Endothelial cell of umbilical vein (primary cell): Measurements from ENCODE around the gene MAP2K7. TPM values are rescaled to one million over a fixed set of nuclear protein-coding genes. Genes with fewer than 3 reads are reported as not detected.

Source experiments
- BruUV-seq: library from RNA; stranded (reverse); fragments of 400-500 nt; replicated peaks from 2 replicates; lab custom pipeline; 2021; lab: Mats Ljungman, UMichigan
- CTCF ChIA-PET: fragments of 300-600, 350-600 bp; sonication (Branson Sonifier 250); formaldehyde crosslinking; loops from one replicate; lab custom pipeline; 2021; ENCODE audit warnings: antibody characterized with exemption, inconsistent platforms; lab: Charles Lee
- POLR2A ChIA-PET: fragments of 300-600, 350-600 bp; sonication (Branson Sonifier 250); formaldehyde crosslinking; loops from one replicate; lab custom pipeline; 2021; ENCODE audit warnings: antibody characterized with exemption, inconsistent platforms; lab: Charles Lee
- DNase-seq: peaks from one replicate; pipeline ENCODE4 v3.0.0-alpha.2; 2011; ENCODE audit warnings: low read depth, low spot score
- FAIRE-seq: peaks from 2 replicates; lab custom pipeline; 2011; peaks lifted over from hg19 to GRCh38; lab: Jason Lieb, UNC
- H2AFZ ChIP-seq: 2 replicates; pipeline ENCODE4 v1.6.0; 2012; ENCODE audit warnings: low read depth, low read length, control low read depth, inconsistent platforms
- H3K27ac ChIP-seq: 2 replicates; pipeline ENCODE4 v1.5.1; 2011; ENCODE audit warnings: low read depth, mild to moderate bottlenecking, control low read depth, low read length, moderate library complexity; ENCODE audit not compliant: insufficient read depth
- H3K27me3 ChIP-seq, 2 experiments: 2 replicates each; pipeline versions ENCODE4 v1.6.0 to v1.6.1; 2011; ENCODE audit warnings: low read length in 2 of 2, mixed read lengths in 1 of 2; ENCODE audit not compliant: control insufficient read depth in 2 of 2, insufficient read depth in 2 of 2
- H3K36me3 ChIP-seq, 2 experiments: 2 replicates in 1 of 2; 3 replicates in 1 of 2; pipeline ENCODE4 v1.5.1; 2011; ENCODE audit warnings: low read length in 2 of 2, mild to moderate bottlenecking in 1 of 2, moderate library complexity in 1 of 2; ENCODE audit not compliant: control insufficient read depth in 2 of 2, insufficient read depth in 2 of 2; ENCODE audit errors: extremely low read depth in 1 of 2
- H3K4me1 ChIP-seq: 3 replicates; pipeline ENCODE4 v1.5.1; 2011; ENCODE audit warnings: mild to moderate bottlenecking, low read length; ENCODE audit not compliant: control insufficient read depth, insufficient read depth; ENCODE audit errors: extremely low read depth
- H3K4me2 ChIP-seq: 2 replicates; pipeline ENCODE4 v1.6.1; 2011; ENCODE audit warnings: low read length, control low read depth, mixed read lengths; ENCODE audit not compliant: insufficient read depth
- H3K4me3 ChIP-seq, 3 experiments: fragments of 200-600 bp in 1 of 3; sonication (generic), shearing (Covaris generic) in 1 of 3; replicated peaks in 1 of 3; 2 replicates each; pipeline ENCODE4 v1.5.1; 2011 to 2016; ENCODE audit warnings: control low read depth in 3 of 3, low read length in 3 of 3, mild to moderate bottlenecking in 2 of 3, inconsistent platforms in 1 of 3, low read depth in 1 of 3, moderate library complexity in 1 of 3; ENCODE audit not compliant: insufficient read depth in 1 of 3
- H3K79me2 ChIP-seq: 2 replicates; pipeline ENCODE4 v1.6.0; 2012; ENCODE audit warnings: low read length, inconsistent platforms; ENCODE audit not compliant: control insufficient read depth, insufficient read depth
- H3K9ac ChIP-seq: replicated peaks from 2 replicates; pipeline ENCODE3; 2011; ENCODE audit warnings: low read length, control low read depth; ENCODE audit not compliant: insufficient read depth; ENCODE audit errors: extremely low read depth
- H3K9me1 ChIP-seq: replicated peaks from 3 replicates; pipeline ENCODE4 v1.6.0; 2011; ENCODE audit warnings: mild to moderate bottlenecking, low read length; ENCODE audit not compliant: control insufficient read depth, insufficient read depth; ENCODE audit errors: extremely low read depth
- H3K9me3 ChIP-seq: replicated peaks from 2 replicates; pipeline ENCODE4 v1.5.1; 2012; ENCODE audit warnings: low read length, inconsistent platforms; ENCODE audit not compliant: control insufficient read depth, insufficient read depth
- H4K20me1 ChIP-seq: replicated peaks from 2 replicates; pipeline ENCODE3; 2011; ENCODE audit warnings: mild to moderate bottlenecking, low read length; ENCODE audit not compliant: control insufficient read depth, insufficient read depth; ENCODE audit errors: extremely low read depth
- CTCF ChIP-seq, 2 donors: IDR thresholded peaks; 1 replicate in 1 of 2; 2 replicates in 1 of 2; pipeline ENCODE4 v1.5.1; 2011; ENCODE audit warnings: low read length in 2 of 2, mild to moderate bottlenecking in 2 of 2, moderate library complexity in 2 of 2, control low read depth in 1 of 2, inconsistent platforms in 1 of 2, low read depth in 1 of 2; ENCODE audit not compliant: insufficient read depth in 1 of 2; ENCODE audit errors: extremely low read depth in 1 of 2
- EZH2 ChIP-seq: IDR thresholded peaks from 2 replicates; pipeline ENCODE4 v1.6.1; 2012; ENCODE audit warnings: borderline replicate concordance, low read depth, mild to moderate bottlenecking, moderate library complexity, low read length, inconsistent platforms; ENCODE audit not compliant: severe bottlenecking
- FOS ChIP-seq: IDR thresholded peaks from 2 replicates; pipeline ENCODE4 v1.6.1; 2011; ENCODE audit warnings: mild to moderate bottlenecking, low read length, moderate library complexity, borderline replicate concordance; ENCODE audit not compliant: insufficient read depth
- GATA2 ChIP-seq: IDR thresholded peaks from 2 replicates; pipeline ENCODE4 v1.7.0; 2011; ENCODE audit warnings: low read depth, mild to moderate bottlenecking, moderate library complexity, mixed read lengths, low read length; ENCODE audit not compliant: insufficient read length, insufficient read depth
- JUN ChIP-seq: IDR thresholded peaks from 2 replicates; pipeline ENCODE4 v1.6.1; 2011; ENCODE audit warnings: borderline replicate concordance, low read depth; ENCODE audit not compliant: insufficient read length, insufficient read depth
- MAX ChIP-seq: IDR thresholded peaks from 2 replicates; pipeline ENCODE4 v1.6.1; 2011; ENCODE audit not compliant: insufficient read depth, insufficient read length
- MYC ChIP-seq: IDR thresholded peaks from one replicate; pipeline ENCODE4 v1.6.1; 2011; ENCODE audit warnings: mild to moderate bottlenecking, low read depth, low read length
- POLR2A ChIP-seq: IDR thresholded peaks from 2 replicates; pipeline ENCODE4 v1.6.1; 2012; ENCODE audit warnings: low read depth, mild to moderate bottlenecking, control low read depth, low read length
- POLR2AphosphoS5 ChIP-seq: IDR thresholded peaks from 2 replicates; pipeline ENCODE4 v1.6.1; 2012; ENCODE audit warnings: low read depth, mild to moderate bottlenecking, control low read depth, low read length, moderate library complexity; ENCODE audit not compliant: insufficient read depth
- dilution Hi-C: fragments of 300-500 bp; cut with MboI; formaldehyde crosslinking; loops from one replicate; pipeline ENCODE4 v1.15.0; 2019; ENCODE audit warnings: low sequenced_read_pairs; ENCODE audit not compliant: extremely low pct_ligation_motif_present
- intact Hi-C: fragments of 100-400 bp; cut with micrococcal nuclease; formaldehyde crosslinking; loops from one replicate; pipeline ENCODE4 v1.10.0; 2022
- polyA plus RNA-seq, 4 experiments: library from polyadenylated mRNA; depleted of rRNA in 3 of 4; stranded (reverse) in 3 of 4; unstranded in 1 of 4; fragments of >200 nt; gene quantifications; 2 replicates each; pipeline versions ENCODE4 v1.2.1 to v1.2.3, GENCODE V29; 2011 to 2012; ENCODE audit warnings: missing spikeins in 1 of 4
- total RNA-seq: library from RNA; stranded (reverse); gene quantifications from 2 replicates; pipeline ENCODE4 v1.2.3, GENCODE V29; 2021

MAP2K7 gene
- total and polyA plus RNA-seq, 2 donors (not counting 3 experiments of a cell fraction or from before 2014, with no cell fraction given): 13.8 to 36.0 TPM

- TF ChIP-seq FOS (no peak), JUN (no peak), EZH2 (no peak), CTCF (IDR thresholded peaks at IDR 0.05; ENCODE audit: extremely low read depth in 1 of 2, insufficient read depth in 1 of 2, low read depth in 1 of 2, low read length in 2 of 2) (no peak), MAX (no peak), POLR2AphosphoS5 (no peak), MYC (no peak), POLR2A (no peak), GATA2 (no peak)
- Histone ChIP-seq H3K4me2 (no peak overlapping the region), H3K36me3 (no peaks in the 10 kb centered on the region), H3K27me3 (peaks cover 12 to 21% of the 10 kb centered on the region in 2 experiments), H2AFZ (no peak overlapping the region), H3K9me3 (no peaks in the 10 kb centered on the region), H3K9me1 (no peaks in the 10 kb centered on the region), H3K79me2 (no peaks in the 10 kb centered on the region), H3K4me1 (peaks cover 7% of the 10 kb centered on the region), H3K27ac (no peak overlapping the region), H4K20me1 (no peaks in the 10 kb centered on the region), H3K4me3 (no peak overlapping the region), H3K9ac (no peak overlapping the region)
- BruUV-seq: no TSS peak
- intact Hi-C loops: no loop called here
- ChIA-PET CTCF (no interaction called here), POLR2A (no interaction called here)
- DNase-seq: no peak
- FAIRE-seq: no peak
- dilution Hi-C loops: no loop called here
Observed at GRCh38 chr19:7866399-7867091, 37.1 kb upstream of the MAP2K7 start.
